GM12892 (cell line): Measurements from ENCODE around the gene IPMK.

Experiments used
- POLR2A ChIP-seq: IDR thresholded peaks from 2 replicates; pipeline ENCODE4 v1.6.1; 2011; ENCODE audit warnings: low read depth, low read length, control low read depth
- POLR2AphosphoS5 ChIP-seq: IDR thresholded peaks from 2 replicates; pipeline ENCODE4 v1.6.1; 2011; ENCODE audit warnings: low read depth, low read length, control low read depth
- TAF1 ChIP-seq: IDR thresholded peaks from 2 replicates; pipeline ENCODE4 v1.6.1; 2011; ENCODE audit warnings: low read depth, mild to moderate bottlenecking, control low read depth, low read length, borderline replicate concordance

- no peak for TF ChIP-seq TAF1
- TF ChIP-seq POLR2A, result no peak
- TF ChIP-seq POLR2AphosphoS5, result no peak
Measured at GRCh38 chr10:58150290-58150689, 117.4 kb downstream of the IPMK start.
